AML-193 (cell line): ENCODE data around the gene NFKBIL1.

Experiments used
- DNase-seq, 2 experiments: peaks; one replicate each; lab custom pipeline; 2025; lab: John Stamatoyannopoulos, UW

The NFKBIL1 gene

GRCh38 chr6:31559958-31560696, 12.7 kb downstream of the NFKBIL1 start:
- peak; percentile 99 to 100 for DNase-seq

GRCh38 chr6:31560697-31561058, 13.3 kb downstream of the NFKBIL1 start:
- no peak for DNase-seq

DNA sequence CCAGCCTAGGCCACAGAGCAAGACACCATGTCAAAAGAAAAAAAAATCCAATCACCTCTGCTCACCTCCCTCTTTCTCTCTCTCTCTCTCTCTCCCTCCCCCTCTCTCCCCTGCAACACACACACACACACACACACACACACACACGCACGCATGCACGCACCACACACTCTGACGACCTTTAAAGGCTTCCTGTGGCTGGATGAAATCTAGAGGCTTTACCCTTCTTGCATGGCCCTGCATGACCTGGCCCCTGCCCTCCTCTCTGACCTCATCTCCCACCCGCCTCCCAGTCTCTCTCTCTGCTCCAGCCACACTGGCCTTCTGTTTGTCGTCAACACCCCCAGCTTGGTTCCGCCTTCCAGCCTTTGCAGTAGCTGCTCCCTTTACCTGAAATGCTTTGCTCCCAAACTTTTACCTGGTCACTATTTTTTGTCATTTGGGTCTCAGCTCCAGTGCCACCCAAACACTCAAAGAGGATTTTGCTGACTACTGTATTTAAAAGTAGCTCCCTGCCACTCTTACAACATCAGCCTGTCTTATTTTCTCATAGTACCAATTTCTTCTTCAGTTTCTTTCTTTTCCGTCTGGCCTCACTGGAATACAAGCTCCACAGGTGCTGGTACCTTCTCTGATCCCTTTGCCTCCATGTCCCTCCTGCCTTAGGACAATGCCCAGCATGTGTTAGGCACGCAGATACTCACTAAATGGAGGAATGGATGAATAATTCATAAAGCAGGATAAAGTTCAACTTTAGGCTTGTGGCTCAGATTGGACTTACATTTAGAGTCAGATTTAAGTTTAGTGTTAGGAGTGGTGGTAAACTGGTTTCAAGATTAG, 20.3 kb downstream of the NFKBIL1 start:
- no peak for DNase-seq

DNA sequence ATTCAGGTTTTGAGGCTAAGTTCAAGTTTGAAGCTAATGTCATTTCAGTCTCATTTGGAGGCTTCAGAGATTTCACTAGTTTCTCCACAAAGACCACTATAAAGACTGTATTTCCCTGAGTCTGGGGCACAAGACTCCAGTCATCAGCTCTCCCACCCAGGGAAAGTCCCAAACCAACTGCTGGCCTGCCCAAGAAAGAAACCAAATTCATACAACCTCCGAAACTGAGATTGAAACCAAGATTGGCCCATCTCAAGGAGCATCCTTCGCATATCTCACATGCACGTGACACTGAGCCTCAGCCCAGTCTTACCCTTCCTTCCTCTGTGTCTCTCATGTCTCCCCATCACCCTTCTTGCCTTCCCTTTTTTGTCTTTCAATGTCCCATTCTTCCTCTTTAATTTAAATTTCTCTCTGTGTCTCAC, 21.1 kb downstream of the NFKBIL1 start:
- DNase-seq = peak in 1 of 2 experiments; percentile 21

- no peak for DNase-seq
These were observed 22.6 kb downstream of the NFKBIL1 start for GRCh38 chr6:31569861-31570536.

- no peak for DNase-seq
These were observed 24.9 kb downstream of the NFKBIL1 start, which contains the start of gene LTA for GRCh38 chr6:31572041-31572911. LTA (plus strand) TSS chr6:31572289; CDS start chr6:31572743, 454 bp downstream.

- DNase-seq = no peak
These were observed 26.1 kb downstream of the NFKBIL1 start for GRCh38 chr6:31573239-31574105.

DNA sequence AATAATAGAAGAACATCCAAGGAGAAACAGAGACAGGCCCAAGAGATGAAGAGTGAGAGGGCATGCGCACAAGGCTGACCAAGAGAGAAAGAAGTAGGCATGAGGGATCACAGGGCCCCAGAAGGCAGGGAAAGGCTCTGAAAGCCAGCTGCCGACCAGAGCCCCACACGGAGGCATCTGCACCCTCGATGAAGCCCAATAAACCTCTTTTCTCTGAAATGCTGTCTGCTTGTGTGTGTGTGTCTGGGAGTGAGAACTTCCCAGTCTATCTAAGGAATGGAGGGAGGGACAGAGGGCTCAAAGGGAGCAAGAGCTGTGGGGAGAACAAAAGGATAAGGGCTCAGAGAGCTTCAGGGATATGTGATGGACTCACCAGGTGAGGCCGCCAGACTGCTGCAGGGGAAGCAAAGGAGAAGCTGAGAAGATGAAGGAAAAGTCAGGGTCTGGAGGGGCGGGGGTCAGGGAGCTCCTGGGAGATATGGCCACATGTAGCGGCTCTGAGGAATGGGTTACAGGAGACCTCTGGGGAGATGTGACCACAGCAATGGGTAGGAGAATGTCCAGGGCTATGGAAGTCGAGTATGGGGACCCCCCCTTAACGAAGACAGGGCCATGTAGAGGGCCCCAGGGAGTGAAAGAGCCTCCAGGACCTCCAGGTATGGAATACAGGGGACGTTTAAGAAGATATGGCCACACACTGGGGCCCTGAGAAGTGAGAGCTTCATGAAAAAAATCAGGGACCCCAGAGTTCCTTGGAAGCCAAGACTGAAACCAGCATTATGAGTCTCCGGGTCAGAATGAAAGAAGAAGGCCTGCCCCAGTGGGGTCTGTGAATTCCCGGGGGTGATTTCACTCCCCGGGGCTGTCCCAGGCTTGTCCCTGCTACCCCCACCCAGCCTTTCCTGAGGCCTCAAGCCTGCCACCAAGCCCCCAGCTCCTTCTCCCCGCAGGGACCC, 27.0 kb downstream of the NFKBIL1 start:
- DNase-seq = no peak

GRCh38 chr6:31575335-31575901, 28.0 kb downstream of the NFKBIL1 start, which contains the start of gene TNF:
TNF (plus strand) TSS chr6:31575565; CDS start chr6:31575742, 177 bp downstream.
- DNase-seq = no peak

- DNase-seq = no peak
These were observed 28.7 kb downstream of the NFKBIL1 start for GRCh38 chr6:31575952-31576685.

DNA sequence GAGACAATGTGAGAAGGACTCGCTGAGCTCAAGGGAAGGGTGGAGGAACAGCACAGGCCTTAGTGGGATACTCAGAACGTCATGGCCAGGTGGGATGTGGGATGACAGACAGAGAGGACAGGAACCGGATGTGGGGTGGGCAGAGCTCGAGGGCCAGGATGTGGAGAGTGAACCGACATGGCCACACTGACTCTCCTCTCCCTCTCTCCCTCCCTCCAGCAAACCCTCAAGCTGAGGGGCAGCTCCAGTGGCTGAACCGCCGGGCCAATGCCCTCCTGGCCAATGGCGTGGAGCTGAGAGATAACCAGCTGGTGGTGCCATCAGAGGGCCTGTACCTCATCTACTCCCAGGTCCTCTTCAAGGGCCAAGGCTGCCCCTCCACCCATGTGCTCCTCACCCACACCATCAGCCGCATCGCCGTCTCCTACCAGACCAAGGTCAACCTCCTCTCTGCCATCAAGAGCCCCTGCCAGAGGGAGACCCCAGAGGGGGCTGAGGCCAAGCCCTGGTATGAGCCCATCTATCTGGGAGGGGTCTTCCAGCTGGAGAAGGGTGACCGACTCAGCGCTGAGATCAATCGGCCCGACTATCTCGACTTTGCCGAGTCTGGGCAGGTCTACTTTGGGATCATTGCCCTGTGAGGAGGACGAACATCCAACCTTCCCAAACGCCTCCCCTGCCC, 29.6 kb downstream of the NFKBIL1 start:
- no peak for DNase-seq

- no peak for DNase-seq
These were observed 30.2 kb downstream of the NFKBIL1 start for GRCh38 chr6:31577579-31577966.

- no peak for DNase-seq
These were observed 31.0 kb downstream of the NFKBIL1 start for GRCh38 chr6:31578184-31579118.

- no peak for DNase-seq
These were observed 31.7 kb downstream of the NFKBIL1 start for GRCh38 chr6:31579119-31579505.

DNA sequence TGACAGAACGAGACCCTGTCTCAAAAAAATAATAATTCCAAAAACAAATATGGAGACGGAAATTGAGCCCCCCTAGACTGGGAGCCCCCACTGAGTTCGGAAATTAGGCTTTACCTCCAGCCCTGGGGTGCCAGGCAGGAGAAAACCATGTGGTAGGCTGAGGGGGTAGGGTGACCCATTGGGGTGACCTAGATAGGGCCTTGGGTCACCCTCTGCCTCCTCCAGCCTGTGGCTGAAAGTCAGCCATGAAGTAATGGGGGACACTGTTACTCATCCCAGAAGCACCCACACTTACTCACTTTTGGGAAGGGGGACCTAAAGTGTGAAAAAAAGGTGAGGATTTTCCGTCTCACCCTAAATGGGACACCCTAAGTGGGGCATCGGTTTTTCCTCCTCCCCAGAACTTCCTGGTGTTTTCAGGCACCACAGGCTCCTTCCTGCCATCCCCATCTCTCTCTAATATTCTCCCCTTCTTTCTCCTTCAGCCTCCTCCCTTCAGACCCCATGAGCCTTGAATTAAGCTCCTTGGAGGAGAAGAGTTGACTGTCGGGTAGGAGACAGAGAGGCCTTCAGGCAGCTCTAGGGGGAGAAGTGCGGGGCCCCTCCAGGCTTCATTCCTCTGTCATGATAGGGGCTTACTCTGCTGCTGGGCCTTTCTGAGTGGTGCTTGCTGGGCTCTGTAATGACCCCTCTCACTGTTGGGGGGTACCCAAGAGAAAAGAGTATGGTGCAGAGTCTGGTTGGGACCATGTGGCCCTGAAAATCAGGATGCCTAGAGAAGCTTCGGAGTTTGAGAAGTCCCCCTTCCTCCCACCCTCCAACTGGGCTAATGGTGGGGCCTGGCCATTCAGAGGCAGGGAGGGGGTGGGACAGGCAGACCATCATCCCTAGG, 32.4 kb downstream of the NFKBIL1 start:
- no peak for DNase-seq

GRCh38 chr6:31580438-31580740, 33.0 kb downstream of the NFKBIL1 start:
- no peak for DNase-seq
